Epithelial cell of proximal tubule (primary cell): ENCODE measurements around the gene CAPN9. TPM values are rescaled to one million over a fixed set of nuclear protein-coding genes. Genes with fewer than 3 reads are reported as not detected.

Experiments used
- DNase-seq: peaks from one replicate; pipeline ENCODE4 v3.0.0-alpha.2; 2011; ENCODE audit warnings: low read depth
- H3K4me3 ChIP-seq: 2 replicates; pipeline ENCODE4 v1.5.1; 2011; ENCODE audit warnings: low read depth, mild to moderate bottlenecking, low read length
- CTCF ChIP-seq: conservative IDR thresholded peaks from 2 replicates; pipeline ENCODE4 v1.5.1; 2012; ENCODE audit warnings: low read depth, mild to moderate bottlenecking, low read length
- total RNA-seq: library from RNA; depleted of rRNA; stranded (reverse); fragments of >200 nt; gene quantifications from 2 replicates; pipeline ENCODE4 v1.2.3, GENCODE V29; 2015

CAPN9 gene
- total RNA-seq, 1 donor from 2014 or later: not detected

GRCh38 chr1:230702934-230703678 is 44.1 kb upstream of the CAPN9 start:
- TF ChIP-seq CTCF: no peak
- DNase-seq: no peak

GRCh38 chr1:230703679-230704385 is 43.4 kb upstream of the CAPN9 start:
- TF ChIP-seq CTCF: no peak
- H3K4me3 ChIP-seq: no peak overlapping the region
- no peak for DNase-seq

More at GRCh38 chr1:230702934-230703678, 44.1 kb upstream of the CAPN9 start:
- no peak overlapping the region for H3K4me3 ChIP-seq

DNA sequence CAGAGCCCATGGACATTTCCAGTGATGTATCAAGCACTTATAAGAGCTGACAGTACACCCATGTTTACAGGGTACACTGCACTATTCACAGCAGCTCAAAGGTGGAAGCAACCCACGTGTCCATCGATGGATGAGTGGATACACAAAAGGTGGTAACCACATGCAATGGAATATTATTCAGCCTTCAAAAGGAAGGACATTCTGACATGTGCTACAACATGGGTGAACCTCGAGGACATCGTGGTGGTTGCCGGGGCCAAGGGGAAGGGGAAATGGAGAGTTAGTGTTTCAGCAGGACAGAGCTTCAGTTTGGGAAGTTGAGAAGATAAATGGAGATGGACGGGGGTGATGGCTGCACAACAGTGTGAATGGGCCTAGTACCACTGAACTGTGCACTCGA is 42.4 kb upstream of the CAPN9 start:
- DNase-seq: no peak
- H3K4me3 ChIP-seq: no peak overlapping the region
- TF ChIP-seq CTCF: no peak

DNA sequence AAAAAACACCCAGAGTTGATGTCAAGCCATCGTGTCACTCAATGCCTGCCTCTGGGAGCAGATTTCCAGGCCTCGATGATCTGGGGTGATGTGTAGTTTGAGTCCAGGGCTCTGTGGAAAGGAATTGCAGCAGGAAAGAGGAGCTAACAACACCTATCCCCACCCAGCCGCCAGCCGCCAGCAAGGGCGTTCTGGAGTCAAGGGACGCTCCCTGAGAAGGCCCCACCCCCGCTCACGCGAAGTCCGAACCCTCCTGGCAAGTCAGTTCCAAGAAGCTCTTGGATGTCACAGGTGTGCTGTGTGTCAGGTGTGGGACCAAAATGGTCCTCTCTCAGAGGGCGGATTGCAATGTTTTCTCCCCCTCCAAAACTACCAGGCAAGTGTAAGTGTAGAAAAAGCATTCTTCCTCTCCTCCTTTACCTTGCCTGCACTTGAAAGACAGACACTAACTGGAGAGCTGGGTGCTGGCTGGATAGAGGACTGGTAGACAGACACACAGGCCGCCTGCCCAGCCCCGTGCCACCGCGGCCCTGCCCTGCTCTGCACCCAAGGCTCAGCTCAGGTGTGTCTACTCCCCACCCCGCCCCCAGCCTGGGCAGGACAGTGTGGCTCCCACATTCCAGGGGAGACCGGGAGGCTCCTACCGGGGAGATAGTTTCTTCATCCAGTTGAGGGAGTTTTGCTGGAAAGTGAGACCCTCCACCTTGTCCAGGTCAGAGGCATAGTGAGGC is 41.7 kb upstream of the CAPN9 start:
- H3K4me3 ChIP-seq: no peak overlapping the region
- no peak for TF ChIP-seq CTCF
- no peak for DNase-seq

DNA sequence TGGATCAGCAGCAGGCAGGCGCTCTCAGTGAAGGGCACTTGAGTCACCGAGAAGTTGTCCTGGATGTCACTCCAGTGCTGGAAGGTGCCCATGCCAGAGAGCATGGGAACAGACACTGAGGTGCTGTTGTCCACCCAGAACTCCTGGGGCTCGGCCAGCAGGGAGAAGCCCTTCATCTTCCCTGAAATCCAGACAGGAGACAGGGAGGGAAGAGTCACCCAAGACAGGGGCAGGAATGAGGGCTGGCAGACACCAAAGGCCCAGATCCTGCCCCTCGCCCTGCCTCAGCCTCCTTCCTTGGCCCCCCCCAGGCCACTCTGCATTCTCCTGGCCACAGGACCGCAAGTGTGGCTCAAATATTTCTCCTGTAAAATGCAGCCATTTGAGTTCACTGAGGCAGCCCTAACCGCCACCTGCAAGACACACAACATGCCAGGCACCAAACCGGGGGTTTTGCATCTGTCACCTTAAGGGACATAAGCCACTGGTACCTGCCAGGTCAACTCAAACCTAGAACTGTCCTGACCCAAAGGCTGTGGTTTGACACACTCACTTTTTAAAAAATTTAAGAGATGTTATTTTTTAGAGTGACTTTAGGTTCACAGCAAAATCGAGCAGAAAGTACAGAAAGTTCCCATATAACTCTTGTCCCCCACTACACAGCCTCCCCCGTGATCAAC is 41.0 kb upstream of the CAPN9 start:
- TF ChIP-seq CTCF: no peak
- H3K4me3 ChIP-seq: no peak overlapping the region
- no peak for DNase-seq

- no peak for TF ChIP-seq CTCF
- H3K4me3 ChIP-seq: no peak overlapping the region
- DNase-seq: no peak
These were observed 40.1 kb upstream of the CAPN9 start for GRCh38 chr1:230706887-230707731.
